ENCODE results near the gene HBD. TPM values are rescaled to one million over a fixed set of nuclear protein-coding genes. Genes with fewer than 3 reads are reported as not detected.

HBD gene
- total and polyA plus RNA-seq, 2 donors (not counting 1 experiment from before 2014, with no cell fraction given) = 5.9 to 53.4 TPM

DNA sequence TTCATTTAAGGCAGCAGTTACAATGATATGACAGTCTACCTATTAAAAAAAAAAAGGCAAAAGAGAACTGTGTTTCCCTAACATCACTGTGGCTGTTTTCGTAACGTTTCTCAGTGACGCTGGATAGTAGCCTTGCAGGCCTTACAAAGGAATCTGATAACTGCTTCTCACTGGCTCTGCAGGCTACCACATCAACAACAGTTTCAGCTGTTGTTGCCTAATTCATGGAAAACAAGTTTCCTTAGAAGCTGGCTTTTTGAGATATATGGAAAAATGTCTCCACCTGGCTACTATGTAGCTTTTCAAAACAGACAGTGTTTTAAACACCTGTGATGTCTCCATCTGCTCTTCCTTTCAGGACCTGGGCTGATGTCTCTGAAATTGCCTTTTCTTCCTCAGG lies 37.6 kb downstream of the HBD start:
- TF ChIP-seq EZH2 (IDR thresholded peaks at IDR 0.05; ENCODE audit: low read length, missing control alignments) = no peak
- TF ChIP-seq, protein P1, sequence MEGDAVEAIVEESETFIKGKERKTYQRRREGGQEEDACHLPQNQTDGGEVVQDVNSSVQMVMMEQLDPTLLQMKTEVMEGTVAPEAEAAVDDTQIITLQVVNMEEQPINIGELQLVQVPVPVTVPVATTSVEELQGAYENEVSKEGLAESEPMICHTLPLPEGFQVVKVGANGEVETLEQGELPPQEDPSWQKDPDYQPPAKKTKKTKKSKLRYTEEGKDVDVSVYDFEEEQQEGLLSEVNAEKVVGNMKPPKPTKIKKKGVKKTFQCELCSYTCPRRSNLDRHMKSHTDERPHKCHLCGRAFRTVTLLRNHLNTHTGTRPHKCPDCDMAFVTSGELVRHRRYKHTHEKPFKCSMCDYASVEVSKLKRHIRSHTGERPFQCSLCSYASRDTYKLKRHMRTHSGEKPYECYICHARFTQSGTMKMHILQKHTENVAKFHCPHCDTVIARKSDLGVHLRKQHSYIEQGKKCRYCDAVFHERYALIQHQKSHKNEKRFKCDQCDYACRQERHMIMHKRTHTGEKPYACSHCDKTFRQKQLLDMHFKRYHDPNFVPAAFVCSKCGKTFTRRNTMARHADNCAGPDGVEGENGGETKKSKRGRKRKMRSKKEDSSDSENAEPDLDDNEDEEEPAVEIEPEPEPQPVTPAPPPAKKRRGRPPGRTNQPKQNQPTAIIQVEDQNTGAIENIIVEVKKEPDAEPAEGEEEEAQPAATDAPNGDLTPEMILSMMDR (conservative IDR thresholded peaks at IDR 0.05 in 1 of 2, IDR thresholded peaks at IDR 0.05 in 1 of 2; ENCODE audit: low read depth in 1 of 2, low read length in 2 of 2) = no peak
- no peaks in the 10 kb centered on the region for H3K36me3 ChIP-seq (ENCODE audit: control insufficient read depth, insufficient read depth, low read length)
- DNase-seq (ENCODE audit: low read depth in 2 of 2) = no peak
- no peak overlapping the region for H3K9ac ChIP-seq (ENCODE audit: insufficient read depth, low read length)
- no peaks in the 10 kb centered on the region for H3K79me2 ChIP-seq (ENCODE audit: control insufficient read depth, insufficient read depth, low read length)
- H3K27ac ChIP-seq (ENCODE audit: insufficient read depth, low read length) = no peak overlapping the region
- no peak overlapping the region for H3K4me3 ChIP-seq (replicated peaks in 1 of 4; ENCODE audit: control extremely low read depth in 1 of 4, insufficient read depth in 1 of 4, low read depth in 3 of 4, low read length in 4 of 4)
- no peaks in the 10 kb centered on the region for H3K9me3 ChIP-seq (ENCODE audit: control insufficient read depth, insufficient read depth, low read depth, low read length)
- no peaks in the 10 kb centered on the region for H4K20me1 ChIP-seq (ENCODE audit: control insufficient read depth, extremely low read depth, insufficient read depth, low read length)
- no peak overlapping the region for H3K4me2 ChIP-seq (ENCODE audit: extremely low read depth, insufficient read depth, low read length)
- H3K4me1 ChIP-seq (ENCODE audit: control insufficient read depth, extremely low read depth, insufficient read depth, low read length) = no peaks in the 10 kb centered on the region
- no peaks in the 10 kb centered on the region for H3K27me3 ChIP-seq (ENCODE audit: control insufficient read depth, insufficient read depth, low read length)
- no peak overlapping the region for H2AFZ ChIP-seq (ENCODE audit: low read length)

DNA sequence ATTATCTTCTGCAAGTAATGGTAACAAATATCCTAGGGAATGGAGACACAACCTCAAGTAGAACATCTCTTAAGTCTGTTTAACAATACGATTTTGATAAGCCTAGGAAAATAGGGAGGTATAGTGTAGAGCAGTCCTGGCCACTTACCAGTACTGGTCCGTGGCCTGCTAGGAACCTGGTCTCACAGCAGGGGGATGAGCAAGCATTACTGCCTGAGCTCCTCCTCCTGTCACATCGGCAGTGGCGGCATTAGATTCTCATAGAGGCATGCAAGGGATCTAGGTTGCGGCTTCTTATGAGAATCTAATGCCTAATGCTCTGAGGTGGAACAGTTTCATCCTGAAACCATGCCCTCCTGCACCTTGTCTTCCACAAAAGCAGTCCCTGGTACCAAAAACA lies 38.2 kb downstream of the HBD start:
- no peaks in the 10 kb centered on the region for H4K20me1 ChIP-seq (ENCODE audit: control insufficient read depth, extremely low read depth, insufficient read depth, low read length)
- no peak overlapping the region for H3K4me3 ChIP-seq (replicated peaks in 1 of 4; ENCODE audit: control extremely low read depth in 1 of 4, insufficient read depth in 1 of 4, low read depth in 3 of 4, low read length in 4 of 4)
- no peaks in the 10 kb centered on the region for H3K4me1 ChIP-seq (ENCODE audit: control insufficient read depth, extremely low read depth, insufficient read depth, low read length)
- H3K9me3 ChIP-seq (ENCODE audit: control insufficient read depth, insufficient read depth, low read depth, low read length) = no peaks in the 10 kb centered on the region
- TF ChIP-seq, protein P1 (conservative IDR thresholded peaks at IDR 0.05 in 1 of 2, IDR thresholded peaks at IDR 0.05 in 1 of 2; ENCODE audit: low read depth in 1 of 2, low read length in 2 of 2) = no peak
- TF ChIP-seq EZH2 (IDR thresholded peaks at IDR 0.05; ENCODE audit: low read length, missing control alignments) = no peak
- DNase-seq (ENCODE audit: low read depth in 2 of 2) = no peak
- no peaks in the 10 kb centered on the region for H3K27me3 ChIP-seq (ENCODE audit: control insufficient read depth, insufficient read depth, low read length)
- no peaks in the 10 kb centered on the region for H3K79me2 ChIP-seq (ENCODE audit: control insufficient read depth, insufficient read depth, low read length)
- H3K27ac ChIP-seq (ENCODE audit: insufficient read depth, low read length) = no peak overlapping the region
- H3K36me3 ChIP-seq (ENCODE audit: control insufficient read depth, insufficient read depth, low read length) = no peaks in the 10 kb centered on the region
- H3K4me2 ChIP-seq (ENCODE audit: extremely low read depth, insufficient read depth, low read length) = no peak overlapping the region
- no peak overlapping the region for H3K9ac ChIP-seq (ENCODE audit: insufficient read depth, low read length)
- H2AFZ ChIP-seq (ENCODE audit: low read length) = no peak overlapping the region

DNA sequence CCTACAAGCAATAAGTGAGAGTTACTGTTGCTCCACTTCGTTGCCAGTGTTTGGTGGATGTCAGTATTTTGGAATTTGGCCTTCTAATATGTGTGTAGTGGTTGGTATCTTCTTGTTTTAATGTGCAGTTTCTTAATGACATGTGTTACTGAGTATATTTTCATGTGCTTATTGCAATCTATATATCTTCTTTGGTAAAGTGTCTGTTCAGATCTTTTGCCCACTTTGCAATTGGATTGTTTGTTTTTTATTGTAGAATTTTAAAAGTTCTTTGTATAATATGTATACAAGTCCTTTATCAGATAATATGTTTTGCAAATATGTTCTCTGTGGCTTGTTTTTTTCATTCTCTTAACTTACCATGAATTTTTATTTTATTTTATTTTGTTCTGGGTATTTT lies 41.5 kb downstream of the HBD start:
- no peaks in the 10 kb centered on the region for H3K9me3 ChIP-seq (ENCODE audit: control insufficient read depth, insufficient read depth, low read depth, low read length)
- no peak overlapping the region for H3K9ac ChIP-seq (ENCODE audit: insufficient read depth, low read length)
- no peak overlapping the region for H3K27ac ChIP-seq (ENCODE audit: insufficient read depth, low read length)
- H3K4me1 ChIP-seq (ENCODE audit: control insufficient read depth, extremely low read depth, insufficient read depth, low read length) = no peaks in the 10 kb centered on the region
- H3K36me3 ChIP-seq (ENCODE audit: control insufficient read depth, insufficient read depth, low read length) = no peaks in the 10 kb centered on the region
- TF ChIP-seq, protein P1 (conservative IDR thresholded peaks at IDR 0.05 in 1 of 2, IDR thresholded peaks at IDR 0.05 in 1 of 2; ENCODE audit: low read depth in 1 of 2, low read length in 2 of 2) = no peak
- TF ChIP-seq EZH2 (IDR thresholded peaks at IDR 0.05; ENCODE audit: low read length, missing control alignments) = no peak
- DNase-seq (ENCODE audit: low read depth in 2 of 2) = no peak
- H3K27me3 ChIP-seq (ENCODE audit: control insufficient read depth, insufficient read depth, low read length) = no peaks in the 10 kb centered on the region
- no peak overlapping the region for H3K4me2 ChIP-seq (ENCODE audit: extremely low read depth, insufficient read depth, low read length)
- H2AFZ ChIP-seq (ENCODE audit: low read length) = no peak overlapping the region
- no peaks in the 10 kb centered on the region for H3K79me2 ChIP-seq (ENCODE audit: control insufficient read depth, insufficient read depth, low read length)
- no peaks in the 10 kb centered on the region for H4K20me1 ChIP-seq (ENCODE audit: control insufficient read depth, extremely low read depth, insufficient read depth, low read length)
- H3K4me3 ChIP-seq (replicated peaks in 1 of 4; ENCODE audit: control extremely low read depth in 1 of 4, insufficient read depth in 1 of 4, low read depth in 3 of 4, low read length in 4 of 4) = no peak overlapping the region

All from fibroblast of lung (primary cell).